A549 (cell line): ENCODE data around the gene ARMC9. TPM values are rescaled to one million over a fixed set of nuclear protein-coding genes. Genes with fewer than 3 reads are reported as not detected.

Experiments used
- ATAC-seq, 2 experiments: fragments of 200-7000 bp in 1 of 2; fragments of >200 bp in 1 of 2; cut with Nextera tagmentation in 1 of 2; cut with Tn5 transposase in 1 of 2; 3 replicates each; pipeline versions ENCODE4 v1.8.0 to v1.9.1; 2018 to 2020; ENCODE audit warnings: mild to moderate bottlenecking in 1 of 2, moderate library complexity in 1 of 2
- CTCF ChIA-PET: fragments of 300-600 bp; sonication (Branson Sonifier 250); formaldehyde crosslinking; extraction: SDS; loops from one replicate; lab custom pipeline; 2021; ENCODE audit warnings: antibody characterized with exemption, inconsistent platforms; lab: Yijun Ruan, JAX
- POLR2A ChIA-PET: fragments of 350-600 bp; formaldehyde crosslinking; extraction: SDS; loops from one replicate; lab custom pipeline; 2021; ENCODE audit warnings: antibody characterized with exemption, inconsistent platforms; lab: Yijun Ruan, JAX
- DNase-seq, 2 experiments: peaks; one replicate each; pipeline versions ENCODE4 v3.0.0 to v3.0.0-alpha.2; 2011 to 2016; ENCODE audit warnings: low read depth in 1 of 2, low spot score in 1 of 2
- FAIRE-seq: peaks from 2 replicates; lab custom pipeline; 2011; peaks lifted over from hg19 to GRCh38; lab: Jason Lieb, UNC
- H3K27ac ChIP-seq, 2 experiments: fragments of >200 bp; sonication (Bioruptor Twin); formaldehyde crosslinking; 3 replicates each; pipeline ENCODE4 v1.5.1; 2016 to 2017
- H3K4me1 ChIP-seq: fragments of >200 bp; sonication (Bioruptor Twin); formaldehyde crosslinking; 3 replicates; pipeline ENCODE4 v1.6.1; 2016
- H3K4me2 ChIP-seq: fragments of >200 bp; sonication (Bioruptor Twin); formaldehyde crosslinking; 3 replicates; pipeline ENCODE4 v1.6.1; 2016
- H3K4me3 ChIP-seq: fragments of >200 bp; sonication (Bioruptor Twin); formaldehyde crosslinking; 3 replicates; pipeline ENCODE4 v1.5.1; 2016
- H3K9me3 ChIP-seq: fragments of >200 bp; sonication (Bioruptor Twin); formaldehyde crosslinking; 3 replicates; pipeline ENCODE4 v1.6.1; 2016
- ATOH8 ChIP-seq: fragments of 250-450 bp; sonication (Bioruptor Pico); IDR thresholded peaks from 2 replicates; pipeline ENCODE4 v1.5.0; 2020; ENCODE audit warnings: low read depth, mild to moderate bottlenecking, moderate library complexity
- BHLHE40 ChIP-seq: IDR thresholded peaks from 2 replicates; pipeline ENCODE4 v1.6.1; 2012; ENCODE audit warnings: low read depth, low read length, inconsistent platforms
- CBX2 ChIP-seq: fragments of 200-600 bp; sonication (generic); IDR thresholded peaks from 2 replicates; pipeline ENCODE4 v1.6.1; 2016; ENCODE audit warnings: low read depth, mild to moderate bottlenecking, borderline replicate concordance
- CHD2 ChIP-seq: fragments of 150-350 bp; IDR thresholded peaks from 2 replicates; pipeline ENCODE4 v1.6.1; 2014; ENCODE audit warnings: low read length; ENCODE audit not compliant: partially characterized antibody
- CHD4 ChIP-seq: fragments of 200-600 bp; sonication (generic); IDR thresholded peaks from 2 replicates; pipeline ENCODE4 v1.6.1; 2016; ENCODE audit warnings: antibody characterized with exemption, mild to moderate bottlenecking, borderline replicate concordance
- CTCF ChIP-seq: fragments of >200 bp; sonication (Bioruptor Twin); formaldehyde crosslinking; IDR thresholded peaks from 3 replicates; pipeline ENCODE4 v1.5.1; 2016
- E2F6 ChIP-seq: IDR thresholded peaks from 2 replicates; pipeline ENCODE4 v1.6.1; 2012; ENCODE audit warnings: low read depth, borderline replicate concordance
- EHF ChIP-seq: fragments of 250-450 bp; sonication (Bioruptor Pico); IDR thresholded peaks from 2 replicates; pipeline ENCODE4 v1.5.0; 2020; ENCODE audit warnings: mild to moderate bottlenecking
- ESRRA ChIP-seq: fragments of 150-350 bp; IDR thresholded peaks from 2 replicates; pipeline ENCODE4 v1.6.1; 2014; ENCODE audit warnings: mild to moderate bottlenecking, low read length, borderline replicate concordance
- FOSL2 ChIP-seq, 2 experiments: fragments of 450-650 bp in 1 of 2; fragments of >200 bp in 1 of 2; sonication (Bioruptor Twin) in 1 of 2; formaldehyde crosslinking; IDR thresholded peaks; 2 replicates each; pipeline versions ENCODE4 v1.5.0 to v1.6.1; 2016 to 2020; ENCODE audit warnings: mild to moderate bottlenecking in 1 of 2, moderate library complexity in 1 of 2
- HDAC2 ChIP-seq: fragments of 200-600 bp; sonication (generic); IDR thresholded peaks from 2 replicates; pipeline ENCODE4 v1.6.1; 2016
- HOXB13 ChIP-seq: fragments of 250-450 bp; sonication (Bioruptor Pico); IDR thresholded peaks from 2 replicates; pipeline ENCODE4 v1.5.0; 2020; ENCODE audit warnings: low read depth, mild to moderate bottlenecking, moderate library complexity
- HOXB5 ChIP-seq: fragments of 250-450 bp; sonication (Bioruptor Pico); IDR thresholded peaks from 2 replicates; pipeline ENCODE4 v1.5.0; 2020; ENCODE audit warnings: mild to moderate bottlenecking, moderate library complexity
- JUN ChIP-seq, 2 experiments: fragments of >200 bp; sonication (Bioruptor Twin); formaldehyde crosslinking; IDR thresholded peaks; 2 replicates in 1 of 2; 3 replicates in 1 of 2; pipeline ENCODE4 v1.6.1; 2016 to 2017
- JUNB ChIP-seq: fragments of >200 bp; sonication (Bioruptor Twin); formaldehyde crosslinking; IDR thresholded peaks from 2 replicates; pipeline ENCODE4 v1.6.1; 2016
- MAZ ChIP-seq: fragments of 150-350 bp; IDR thresholded peaks from 2 replicates; pipeline ENCODE4 v1.6.1; 2014; ENCODE audit warnings: antibody characterized with exemption, low read depth, low read length, borderline replicate concordance
- NPAS2 ChIP-seq: fragments of 250-450 bp; sonication (Bioruptor Pico); IDR thresholded peaks from 2 replicates; pipeline ENCODE4 v1.8.0; 2022; ENCODE audit warnings: mild to moderate bottlenecking, moderate library complexity, borderline replicate concordance
- POLR2AphosphoS2 ChIP-seq: conservative IDR thresholded peaks from 2 replicates; pipeline ENCODE4 v1.6.1; 2012; ENCODE audit warnings: low read length, improper control_type of control experiment, inconsistent platforms
- REST ChIP-seq: fragments of 200-600 bp; sonication (generic); IDR thresholded peaks from 2 replicates; pipeline ENCODE4 v1.6.1; 2016; ENCODE audit warnings: antibody characterized with exemption, mild to moderate bottlenecking, moderate library complexity
- RNF2 ChIP-seq: fragments of 200-600 bp; sonication (generic); IDR thresholded peaks from 2 replicates; pipeline ENCODE4 v1.6.1; 2016; ENCODE audit warnings: low read depth, mild to moderate bottlenecking, antibody characterized with exemption, moderate library complexity, borderline replicate concordance
- TFCP2L1 ChIP-seq: fragments of 250-450 bp; sonication (Bioruptor Pico); IDR thresholded peaks from 2 replicates; pipeline ENCODE4 v1.5.0; 2021; ENCODE audit warnings: mild to moderate bottlenecking
- TP53 ChIP-seq: fragments of 250-450 bp; sonication (Bioruptor Pico); IDR thresholded peaks from 2 replicates; pipeline ENCODE4 v1.5.0; 2021; ENCODE audit warnings: mild to moderate bottlenecking, moderate library complexity
- ZC3H11A ChIP-seq: fragments of 450-650 bp; IDR thresholded peaks from 2 replicates; pipeline ENCODE4 v1.6.1; 2014; ENCODE audit warnings: antibody characterized with exemption, mild to moderate bottlenecking
- ZFP36 ChIP-seq: fragments of 450-650 bp; IDR thresholded peaks from 2 replicates; pipeline ENCODE4 v1.6.1; 2014; ENCODE audit warnings: borderline replicate concordance; ENCODE audit not compliant: partially characterized antibody
- ZSCAN20 ChIP-seq: fragments of 250-450 bp; sonication (Bioruptor Pico); IDR thresholded peaks from 2 replicates; pipeline ENCODE4 v1.8.0; 2022; ENCODE audit warnings: mild to moderate bottlenecking, moderate library complexity
- WGBS: methylation state at CpG from one replicate; pipeline ENCODE4 v1.1.6; 2017; ENCODE audit errors: missing lambda C conversion rate; 5-methylcytosine and 5-hydroxymethylcytosine counted together
- polyA plus RNA-seq, 4 experiments: library from polyadenylated mRNA; depleted of rRNA in 3 of 4; stranded (reverse); fragments of >200 nt; fragmentation: RNase III in 1 of 4; extraction: RNeasy Plus Mini Kit Qiagen cat#74134 plus additional on column Dnase treatment in 1 of 4; gene quantifications; 2 replicates in 3 of 4; 3 replicates in 1 of 4; pipeline ENCODE4 v1.2.3, GENCODE V29; 2011 to 2017

ARMC9 gene
- polyA plus RNA-seq, 2 of the 4 experiments (the other 2 are of a cell fraction), result 12.0 to 14.1 TPM

GRCh38 chr2:231336236-231336635 is 137.8 kb downstream of the ARMC9 start (continued):
- TF ChIP-seq CTCF (no peak), MAZ (no peak), ZSCAN20 (no peak), CBX2 (no peak), EHF (CRISPR knock-in tag) (no peak), POLR2AphosphoS2 (no peak)

- WGBS, result 86% methylated on average over 4 of the region's 5 CpGs
- Histone ChIP-seq H3K4me3 (no peak overlapping the region), H3K27ac (no peak overlapping the region), H3K4me1 (no peaks in the 10 kb centered on the region), H3K9me3 (no peaks in the 10 kb centered on the region), H3K4me2 (no peak overlapping the region)
- ATAC-seq (peak; percentile 13 to 38; a peak in 1 of 6 replicates), FAIRE-seq (no peak), DNase-seq (no peak)
- ChIA-PET POLR2A (no interaction called here), CTCF (interaction anchor here (0.6 to 1.0 kb wide), 2 partner anchors 11 to 19 kb away, joined by 3 read pairs; no protein-coding TSS in a partner anchor)
- no peak for TF ChIP-seq HDAC2
- TF ChIP-seq ZC3H11A, result no peak
- TF ChIP-seq CHD4, result no peak
- no peak for TF ChIP-seq ZSCAN20
- no peak for TF ChIP-seq JUNB
- no peak for TF ChIP-seq TP53 (CRISPR knock-in tag)
- TF ChIP-seq RNF2, result no peak
- TF ChIP-seq CHD2, result no peak
- no peak for TF ChIP-seq ZFP36
- no peak for TF ChIP-seq HOXB13 (CRISPR knock-in tag)
- no peak for TF ChIP-seq HOXB5
- no peak for TF ChIP-seq NPAS2 (CRISPR knock-in tag)
- TF ChIP-seq POLR2AphosphoS2, result no peak
- no peak for TF ChIP-seq ATOH8 (CRISPR knock-in tag)
Measured at GRCh38 chr2:231336700-231337099, 138.3 kb downstream of the ARMC9 start.

GRCh38 chr2:231337807-231338759 is 139.7 kb downstream of the ARMC9 start:
- no peak overlapping the region for H3K4me3 ChIP-seq
- no peaks in the 10 kb centered on the region for H3K4me1 ChIP-seq
- ChIA-PET POLR2A (no interaction called here), CTCF (interaction anchor here (0.6 to 1.1 kb wide), 2 partner anchors 23 to 84 kb away, joined by 3 to 4 read pairs; no protein-coding TSS in a partner anchor)
- FAIRE-seq, result no peak
- no peak overlapping the region for H3K4me2 ChIP-seq
- DNase-seq, result no peak
- ATAC-seq, result no peak
- H3K27ac ChIP-seq, result no peak overlapping the region
- WGBS, result 84% methylated on average over 18 of the region's 18 CpGs
- no peaks in the 10 kb centered on the region for H3K9me3 ChIP-seq
- TF ChIP-seq JUNB, result no peak
- TF ChIP-seq FOSL2 (IDR thresholded peaks at IDR 0.05), result no peak
- no peak for TF ChIP-seq FOSL2 (CRISPR knock-in tag; IDR thresholded peaks at IDR 0.05)
- TF ChIP-seq E2F6, result no peak
- TF ChIP-seq BHLHE40, result no peak
- no peak for TF ChIP-seq RNF2
- no peak for TF ChIP-seq CHD2
- no peak for TF ChIP-seq NPAS2 (CRISPR knock-in tag)
- no peak for TF ChIP-seq JUN (IDR thresholded peaks at IDR 0.05)
- TF ChIP-seq HOXB13 (CRISPR knock-in tag), result no peak
- TF ChIP-seq TFCP2L1 (CRISPR knock-in tag), result no peak
- TF ChIP-seq REST, result no peak
- TF ChIP-seq ESRRA, result no peak
